Measurements from ENCODE around the gene KRT6A.

- TF ChIP-seq CTCF (IDR thresholded peaks at IDR 0.05) (no peak), EZH2 (IDR thresholded peaks at IDR 0.05; ENCODE audit: borderline replicate concordance, insufficient read depth, low read depth, low read length, poor library complexity, severe bottlenecking) (no peak)
Measured at GRCh38 chr12:52494518-52494917, 1.5 kb upstream of the KRT6A start.

All from B cell (primary cell).